GM15510 (cell line): ENCODE measurements around the gene RPL22.

Experiments
- POLR2A ChIP-seq: IDR thresholded peaks from 3 replicates; pipeline ENCODE4 v1.6.1; 2011; ENCODE audit warnings: borderline replicate concordance; ENCODE audit not compliant: insufficient read length; ENCODE audit errors: extremely low read depth

RPL22 gene

GRCh38 chr1:6191968-6192367, 7.4 kb downstream of the RPL22 start:
- TF ChIP-seq POLR2A: no peak

- no peak for TF ChIP-seq POLR2A
Observed at GRCh38 chr1:6188466-6188865, 10.9 kb downstream of the RPL22 start.

GRCh38 chr1:6185635-6186382, 13.6 kb downstream of the RPL22 start:
- TF ChIP-seq POLR2A: no peak

- TF ChIP-seq POLR2A: no peak
Observed at GRCh38 chr1:6185151-6185550, 14.2 kb downstream of the RPL22 start.

- TF ChIP-seq POLR2A: no peak
Observed at GRCh38 chr1:6184083-6184783, 15.2 kb downstream of the RPL22 start.

- no peak for TF ChIP-seq POLR2A
Observed at GRCh38 chr1:6183520-6183989, 15.8 kb downstream of the RPL22 start.

- no peak for TF ChIP-seq POLR2A
Observed at GRCh38 chr1:6181347-6181770, 18.0 kb downstream of the RPL22 start.

GRCh38 chr1:6180707-6181311, 18.6 kb downstream of the RPL22 start:
- TF ChIP-seq POLR2A: no peak

GRCh38 chr1:6180268-6180706, 19.1 kb downstream of the RPL22 start, which contains the start of gene CHD5:
Gene CHD5 (minus strand): TSS chr1:6180321. CDS start chr1:6180023, 298 bp downstream.
- TF ChIP-seq POLR2A: no peak

GRCh38 chr1:6179564-6180175, 19.7 kb downstream of the RPL22 start:
- no peak for TF ChIP-seq POLR2A

GRCh38 chr1:6178751-6179563, 20.4 kb downstream of the RPL22 start:
- TF ChIP-seq POLR2A: no peak

- no peak for TF ChIP-seq POLR2A
Observed at GRCh38 chr1:6177681-6178380, 21.6 kb downstream of the RPL22 start.

- TF ChIP-seq POLR2A: no peak
Observed at GRCh38 chr1:6176779-6177178, 22.6 kb downstream of the RPL22 start.

GRCh38 chr1:6175411-6175828, 24.0 kb downstream of the RPL22 start:
- no peak for TF ChIP-seq POLR2A

- TF ChIP-seq POLR2A: no peak
Observed at GRCh38 chr1:6174621-6175410, 24.6 kb downstream of the RPL22 start.
